Mesenchymal stem cell (in vitro differentiated cells and primary cell): ENCODE results near the gene THUMPD1. TPM values are rescaled to one million over a fixed set of nuclear protein-coding genes. Genes with fewer than 3 reads are reported as not detected.
"Not testable (repeated sequence)": the region's sequence is repeated elsewhere in the genome, so short reads cannot be mapped to it uniquely, and the experiment has no call there.

Experiments used
- DNase-seq: peaks from one replicate; pipeline ENCODE4 v3.0.0-alpha.2; 2013
- H2AFZ ChIP-seq: one replicate; pipeline ENCODE4 v1.6.1; 2013; ENCODE audit warnings: low read depth, mild to moderate bottlenecking, control low read depth, inconsistent platforms, low read length, moderate library complexity
- H2AK5ac ChIP-seq: 2 replicates; pipeline ENCODE4 v1.6.1; 2013; ENCODE audit warnings: low read length, moderate library complexity, mild to moderate bottlenecking, inconsistent platforms; ENCODE audit not compliant: severe bottlenecking
- H2BK120ac ChIP-seq: one replicate; pipeline ENCODE4 v1.6.1; 2013; ENCODE audit warnings: low read depth, mild to moderate bottlenecking, inconsistent platforms, low read length, moderate library complexity
- H2BK12ac ChIP-seq, 2 experiments: one replicate each; pipeline ENCODE4 v1.6.1; 2013; ENCODE audit warnings: inconsistent platforms in 2 of 2, low read length in 2 of 2, mild to moderate bottlenecking in 2 of 2, moderate library complexity in 2 of 2, control low read depth in 1 of 2
- H2BK15ac ChIP-seq: one replicate; pipeline ENCODE4 v1.6.1; 2013; ENCODE audit warnings: mild to moderate bottlenecking, low read depth, inconsistent platforms; ENCODE audit not compliant: poor library complexity, severe bottlenecking
- H2BK5ac ChIP-seq: 2 replicates; pipeline ENCODE4 v1.6.1; 2013; ENCODE audit warnings: low read depth, mild to moderate bottlenecking, low read length, control low read depth, inconsistent platforms; ENCODE audit not compliant: poor library complexity, severe bottlenecking
- H3K14ac ChIP-seq, 2 experiments: one replicate each; pipeline ENCODE4 v1.6.1; 2013; ENCODE audit warnings: inconsistent platforms in 2 of 2, low read length in 2 of 2, control low read depth in 1 of 2, mild to moderate bottlenecking in 1 of 2, moderate library complexity in 1 of 2
- H3K18ac ChIP-seq, 2 experiments: one replicate each; pipeline ENCODE4 v1.6.1; 2013; ENCODE audit warnings: inconsistent platforms in 2 of 2, low read length in 2 of 2, control low read depth in 1 of 2, low read depth in 1 of 2, mild to moderate bottlenecking in 1 of 2
- H3K23ac ChIP-seq, 2 experiments: one replicate each; pipeline ENCODE4 v1.6.1; 2013; ENCODE audit warnings: inconsistent platforms in 2 of 2, low read length in 2 of 2, mild to moderate bottlenecking in 2 of 2, moderate library complexity in 2 of 2, control low read depth in 1 of 2
- H3K27ac ChIP-seq: 2 replicates; pipeline ENCODE4 v1.5.1; 2013; ENCODE audit warnings: mild to moderate bottlenecking, moderate library complexity, low read length, control low read depth, inconsistent platforms; ENCODE audit not compliant: poor library complexity, severe bottlenecking
- H3K27me3 ChIP-seq, 2 experiments: 2 replicates each; pipeline versions ENCODE4 v1.6.1 to v1.7.0; 2013; ENCODE audit warnings: low read length in 2 of 2, mild to moderate bottlenecking in 2 of 2, moderate library complexity in 2 of 2, control low read depth in 1 of 2, inconsistent platforms in 1 of 2; ENCODE audit not compliant: control insufficient read depth in 1 of 2, insufficient read depth in 1 of 2
- H3K36me3 ChIP-seq, 2 experiments: 2 replicates each; pipeline versions ENCODE4 v1.6.1 to v1.7.0; 2013; ENCODE audit warnings: low read length in 2 of 2, control low read depth in 1 of 2, inconsistent platforms in 1 of 2, low read depth in 1 of 2, mild to moderate bottlenecking in 1 of 2; ENCODE audit not compliant: insufficient read depth in 2 of 2, control insufficient read depth in 1 of 2
- H3K4ac ChIP-seq, 2 experiments: one replicate each; pipeline ENCODE4 v1.6.1; 2013; ENCODE audit warnings: inconsistent platforms in 2 of 2, low read length in 2 of 2, mild to moderate bottlenecking in 2 of 2, moderate library complexity in 2 of 2, control low read depth in 1 of 2, low read depth in 1 of 2
- H3K4me1 ChIP-seq: 2 replicates; pipeline ENCODE4 v1.6.1; 2013; ENCODE audit warnings: low read depth, low read length, control low read depth; ENCODE audit not compliant: control insufficient read depth, insufficient read depth
- H3K4me2 ChIP-seq: 2 replicates; pipeline ENCODE4 v1.6.1; 2013; ENCODE audit warnings: low read length, mild to moderate bottlenecking, inconsistent platforms; ENCODE audit not compliant: poor library complexity, severe bottlenecking
- H3K4me3 ChIP-seq, 2 experiments: 2 replicates each; pipeline versions ENCODE4 v1.5.1 to v1.7.0; 2013; ENCODE audit warnings: low read length in 2 of 2, mild to moderate bottlenecking in 2 of 2, control low read depth in 1 of 2, low read depth in 1 of 2; ENCODE audit not compliant: insufficient read depth in 1 of 2
- H3K79me1 ChIP-seq: replicated peaks from 2 replicates; pipeline ENCODE4 v1.6.1; 2013; ENCODE audit warnings: mild to moderate bottlenecking, control low read depth, low read length, inconsistent platforms; ENCODE audit not compliant: poor library complexity, severe bottlenecking
- H3K9ac ChIP-seq: 2 replicates; pipeline ENCODE4 v1.7.0; 2013; ENCODE audit warnings: mild to moderate bottlenecking, low read length, moderate library complexity
- H3K9me3 ChIP-seq: 2 replicates; pipeline ENCODE4 v1.7.0; 2013; ENCODE audit warnings: mild to moderate bottlenecking, low read length; ENCODE audit not compliant: control insufficient read depth
- H4K8ac ChIP-seq: one replicate; pipeline ENCODE4 v1.6.1; 2013; ENCODE audit warnings: inconsistent platforms, mild to moderate bottlenecking, low read length, moderate library complexity
- H4K91ac ChIP-seq: one replicate; pipeline ENCODE4 v1.6.1; 2013; ENCODE audit warnings: mild to moderate bottlenecking, low read length, inconsistent platforms
- WGBS: methylation state at CpG from one replicate; pipeline ENCODE4 v1.1.7; 2013; ENCODE audit warnings: mixed read lengths; 5-methylcytosine and 5-hydroxymethylcytosine counted together
- small RNA-seq: library from polyadenylated mRNA; stranded (forward); fragments of <200 nt; extraction: miRNeasy Mini kit (QIAGEN cat#:217004); gene quantifications from one replicate; pipeline ENCODE3, GENCODE V24; 2013; ENCODE audit warnings: low read depth

Gene THUMPD1

DNA sequence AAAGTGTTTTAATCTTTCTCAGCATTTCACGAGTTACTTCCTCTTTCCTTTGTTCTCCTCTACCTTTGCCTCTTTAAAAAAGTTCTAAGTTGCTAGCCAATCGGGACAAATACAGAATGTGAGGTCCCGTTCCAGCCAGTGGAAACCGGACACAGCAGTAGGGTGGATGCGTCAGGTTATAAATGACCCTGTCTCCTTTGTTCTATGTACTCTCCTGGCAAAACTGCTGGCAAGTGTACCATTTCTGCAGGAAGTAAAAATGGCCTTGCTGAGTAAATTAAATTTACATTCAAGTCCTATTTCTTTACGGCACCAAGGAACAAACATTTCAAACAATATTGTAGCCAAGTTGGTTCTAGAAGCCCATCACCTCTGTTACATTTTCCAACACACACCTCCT lies 47.5 kb downstream of the THUMPD1 start:
- H3K27me3 ChIP-seq, H3K14ac ChIP-seq, H4K8ac ChIP-seq, H3K4me2 ChIP-seq, H3K27ac ChIP-seq, H3K4ac ChIP-seq, H2BK15ac ChIP-seq, H3K18ac ChIP-seq, H2AK5ac ChIP-seq, H4K91ac ChIP-seq, H3K9ac ChIP-seq, H3K23ac ChIP-seq, H2BK120ac ChIP-seq, H3K79me1 ChIP-seq, H3K36me3 ChIP-seq, H3K4me3 ChIP-seq, DNase-seq, H2AFZ ChIP-seq, H2BK12ac ChIP-seq, H3K9me3 ChIP-seq, H2BK5ac ChIP-seq, H3K4me1 ChIP-seq: not testable (repeated sequence)
- 71% methylated on average over 5 of the region's 6 CpGs for WGBS

DNA sequence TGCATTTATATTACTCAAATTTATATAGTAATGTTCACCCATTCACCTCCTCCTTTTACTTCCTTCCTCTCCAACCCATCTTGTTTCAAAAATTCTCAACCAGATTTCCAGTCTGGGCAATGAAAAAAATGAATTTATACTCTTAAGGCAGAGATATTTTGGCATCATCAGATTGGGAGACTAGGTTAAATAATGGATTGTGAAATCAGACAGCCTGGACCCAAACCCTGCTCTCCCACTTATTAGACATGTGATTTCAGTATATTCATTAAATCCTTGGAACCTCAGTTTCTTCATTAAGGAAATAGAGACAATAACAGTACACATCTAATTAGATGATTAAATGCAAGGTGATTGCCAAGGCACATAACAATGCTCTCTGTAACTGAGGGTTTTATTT lies 52.0 kb downstream of the THUMPD1 start:
- no peaks in the 10 kb centered on the region for H3K36me3 ChIP-seq
- H3K23ac ChIP-seq, result no peak overlapping the region
- no peaks in the 10 kb centered on the region for H3K9me3 ChIP-seq
- H4K8ac ChIP-seq, result no peak overlapping the region
- peaks cover 0 to 5% of the 10 kb centered on the region in 2 experiments for H3K27me3 ChIP-seq
- no peak overlapping the region for H2BK5ac ChIP-seq
- no peak overlapping the region for H3K14ac ChIP-seq
- no peak overlapping the region for H2BK15ac ChIP-seq
- no peak overlapping the region for H3K9ac ChIP-seq
- no peak overlapping the region for H2BK120ac ChIP-seq
- H4K91ac ChIP-seq, result no peak overlapping the region
- no peak for DNase-seq
- H3K79me1 ChIP-seq, result no peaks in the 10 kb centered on the region
- no peak overlapping the region for H2AFZ ChIP-seq
- no peaks in the 10 kb centered on the region for H3K4me1 ChIP-seq
- H3K27ac ChIP-seq, result no peak overlapping the region
- no peak overlapping the region for H3K4me3 ChIP-seq
- no peak overlapping the region for H3K4me2 ChIP-seq
- H2BK12ac ChIP-seq, result no peak overlapping the region
- no peak overlapping the region for H3K4ac ChIP-seq
- H2AK5ac ChIP-seq, result no peak overlapping the region
- H3K18ac ChIP-seq, result no peak overlapping the region

DNA sequence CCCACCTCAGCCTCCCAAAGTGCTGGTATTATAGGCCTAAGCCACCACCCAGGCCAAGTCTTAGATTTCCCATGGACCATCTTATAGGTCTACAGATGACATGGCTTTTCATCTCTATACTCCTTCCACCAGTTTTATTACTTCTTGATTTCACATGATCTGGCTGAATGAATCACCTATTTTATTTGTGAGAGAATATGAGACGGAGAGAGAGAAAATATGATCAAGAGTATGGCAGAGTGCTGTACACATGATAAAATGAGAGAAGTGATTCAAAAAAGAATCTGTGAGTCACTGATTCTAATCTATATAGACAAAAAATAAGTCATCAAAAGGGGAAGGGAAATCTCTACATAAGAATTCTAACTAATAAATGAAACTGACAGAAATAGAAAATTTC lies 57.8 kb downstream of the THUMPD1 start:
- H3K27ac ChIP-seq, result no peak overlapping the region
- no peaks in the 10 kb centered on the region for H3K36me3 ChIP-seq
- no peak overlapping the region for H3K23ac ChIP-seq
- no peak overlapping the region for H3K4ac ChIP-seq
- no peak overlapping the region for H3K18ac ChIP-seq
- no peaks in the 10 kb centered on the region for H3K4me1 ChIP-seq
- H2AFZ ChIP-seq, result no peak overlapping the region
- H3K9me3 ChIP-seq, result no peaks in the 10 kb centered on the region
- no peak overlapping the region for H4K8ac ChIP-seq
- WGBS, result 83% methylated on average over 1 of the region's 1 CpG
- DNase-seq, result no peak
- no peak overlapping the region for H2BK15ac ChIP-seq
- no peak overlapping the region for H3K4me3 ChIP-seq
- peaks cover 0 to 7% of the 10 kb centered on the region in 2 experiments for H3K27me3 ChIP-seq
- H3K14ac ChIP-seq, result no peak overlapping the region
- no peak overlapping the region for H2BK12ac ChIP-seq
- H3K4me2 ChIP-seq, result no peak overlapping the region
- no peak overlapping the region for H3K9ac ChIP-seq
- no peak overlapping the region for H2AK5ac ChIP-seq
- no peak overlapping the region for H2BK5ac ChIP-seq
- H2BK120ac ChIP-seq, result no peak overlapping the region
- no peak overlapping the region for H4K91ac ChIP-seq
- no peaks in the 10 kb centered on the region for H3K79me1 ChIP-seq

Small RNAs within 50 kb of the gene (small RNA-seq; reads per million reads assigned to genes)
- gene RNU6-944P, result not detected
